Breast epithelium (tissue), 3 donors: Measurements from ENCODE around the gene CALN1.

Experiments used
- POLR2A ChIP-seq: fragments of 450-650 bp; IDR thresholded peaks from one replicate; pipeline ENCODE4 v1.6.1; 2016; ENCODE audit warnings: antibody characterized with exemption, mild to moderate bottlenecking, moderate library complexity
- POLR2AphosphoS5 ChIP-seq, 3 donors: sonication (generic); formaldehyde crosslinking; IDR thresholded peaks; one replicate each; pipeline ENCODE4 v1.6.1; 2017; ENCODE audit warnings: antibody characterized with exemption in 3 of 3
- TF ChIP-seq, protein P1 (sequence below), 3 donors: fragments of 450-650 bp; IDR thresholded peaks; one replicate each; pipeline ENCODE4 v1.5.1; 2016 to 2017; ENCODE audit warnings: antibody characterized with exemption in 3 of 3, mild to moderate bottlenecking in 3 of 3, moderate library complexity in 3 of 3

DNA sequence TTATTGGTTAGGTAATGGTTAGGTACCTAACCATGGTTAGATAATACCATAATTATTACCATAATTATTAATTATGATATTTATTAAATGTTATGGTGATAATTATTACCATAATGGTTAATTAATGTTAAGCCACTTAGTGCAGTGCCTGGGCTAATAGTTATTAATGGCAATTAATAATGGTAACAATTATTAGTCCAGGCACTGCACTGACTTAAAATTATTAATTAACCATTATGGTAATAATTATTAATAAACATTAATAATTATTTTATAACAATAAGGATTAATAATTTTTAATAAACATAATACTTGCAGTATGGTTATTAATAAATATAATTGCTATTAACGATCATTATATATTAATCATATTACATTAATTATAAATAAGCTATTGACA lies 604.0 kb downstream of the CALN1 start:
- TF ChIP-seq POLR2A (no peak), POLR2AphosphoS5 (IDR thresholded peaks at IDR 0.05) (no peak)
- TF ChIP-seq, protein P1, sequence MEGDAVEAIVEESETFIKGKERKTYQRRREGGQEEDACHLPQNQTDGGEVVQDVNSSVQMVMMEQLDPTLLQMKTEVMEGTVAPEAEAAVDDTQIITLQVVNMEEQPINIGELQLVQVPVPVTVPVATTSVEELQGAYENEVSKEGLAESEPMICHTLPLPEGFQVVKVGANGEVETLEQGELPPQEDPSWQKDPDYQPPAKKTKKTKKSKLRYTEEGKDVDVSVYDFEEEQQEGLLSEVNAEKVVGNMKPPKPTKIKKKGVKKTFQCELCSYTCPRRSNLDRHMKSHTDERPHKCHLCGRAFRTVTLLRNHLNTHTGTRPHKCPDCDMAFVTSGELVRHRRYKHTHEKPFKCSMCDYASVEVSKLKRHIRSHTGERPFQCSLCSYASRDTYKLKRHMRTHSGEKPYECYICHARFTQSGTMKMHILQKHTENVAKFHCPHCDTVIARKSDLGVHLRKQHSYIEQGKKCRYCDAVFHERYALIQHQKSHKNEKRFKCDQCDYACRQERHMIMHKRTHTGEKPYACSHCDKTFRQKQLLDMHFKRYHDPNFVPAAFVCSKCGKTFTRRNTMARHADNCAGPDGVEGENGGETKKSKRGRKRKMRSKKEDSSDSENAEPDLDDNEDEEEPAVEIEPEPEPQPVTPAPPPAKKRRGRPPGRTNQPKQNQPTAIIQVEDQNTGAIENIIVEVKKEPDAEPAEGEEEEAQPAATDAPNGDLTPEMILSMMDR (IDR thresholded peaks at IDR 0.05), result no peak
